Esophagus (tissue), 2 donors: Measurements from ENCODE around the gene C1GALT1C1L. TPM values are rescaled to one million over a fixed set of nuclear protein-coding genes. Genes with fewer than 3 reads are reported as not detected.
"Not testable (repeated sequence)": the region's sequence is repeated elsewhere in the genome, so short reads cannot be mapped to it uniquely, and the experiment has no call there.

Experiments
- H3K27ac ChIP-seq, 2 donors: one replicate each; pipeline ENCODE4 v1.5.1; 2013; ENCODE audit warnings: low read depth in 2 of 2, mild to moderate bottlenecking in 2 of 2, inconsistent platforms in 1 of 2, low read length in 1 of 2, moderate library complexity in 1 of 2
- H3K27me3 ChIP-seq, 2 donors: one replicate each; pipeline ENCODE4 v1.6.1; 2013; ENCODE audit warnings: low read length in 2 of 2, control low read depth in 1 of 2, mild to moderate bottlenecking in 1 of 2; ENCODE audit not compliant: insufficient read depth in 2 of 2, control insufficient read depth in 1 of 2
- H3K36me3 ChIP-seq, 2 donors: one replicate each; pipeline ENCODE4 v1.6.1; 2013; ENCODE audit warnings: low read length in 1 of 2; ENCODE audit not compliant: control insufficient read depth in 2 of 2, insufficient read depth in 2 of 2
- H3K4me1 ChIP-seq, 2 donors: one replicate each; pipeline ENCODE4 v1.6.1; 2013; ENCODE audit warnings: low read length in 1 of 2; ENCODE audit not compliant: control insufficient read depth in 2 of 2, insufficient read depth in 2 of 2
- H3K4me3 ChIP-seq, 2 donors: one replicate each; pipeline ENCODE4 v1.5.1; 2013; ENCODE audit warnings: low read length in 2 of 2, mild to moderate bottlenecking in 2 of 2, low read depth in 1 of 2, moderate library complexity in 1 of 2
- H3K9me3 ChIP-seq, 2 donors: one replicate each; pipeline ENCODE4 v1.6.1; 2013; ENCODE audit warnings: mild to moderate bottlenecking in 2 of 2, low read depth in 1 of 2, low read length in 1 of 2, moderate library complexity in 1 of 2; ENCODE audit not compliant: control insufficient read depth in 2 of 2, insufficient read depth in 1 of 2
- WGBS, 2 donors: extraction: QIAGEN DNeasy Blood & Tissue Kit; methylation state at CpG; one replicate each; pipeline ENCODE4 v1.1.7; 2013; 5-methylcytosine and 5-hydroxymethylcytosine counted together
- polyA plus RNA-seq, 2 donors: library from polyadenylated mRNA; stranded (reverse); fragments of 200-250 nt; gene quantifications; one replicate each; pipeline ENCODE4 v1.2.3, GENCODE V29; 2013
- donor health status: healthy with polysubstance abuse.
- donor health status: Bipolar disorder and iron deficiency.

Gene C1GALT1C1L
- polyA plus RNA-seq, 2 donors: 0.26 to 0.45 TPM

DNA sequence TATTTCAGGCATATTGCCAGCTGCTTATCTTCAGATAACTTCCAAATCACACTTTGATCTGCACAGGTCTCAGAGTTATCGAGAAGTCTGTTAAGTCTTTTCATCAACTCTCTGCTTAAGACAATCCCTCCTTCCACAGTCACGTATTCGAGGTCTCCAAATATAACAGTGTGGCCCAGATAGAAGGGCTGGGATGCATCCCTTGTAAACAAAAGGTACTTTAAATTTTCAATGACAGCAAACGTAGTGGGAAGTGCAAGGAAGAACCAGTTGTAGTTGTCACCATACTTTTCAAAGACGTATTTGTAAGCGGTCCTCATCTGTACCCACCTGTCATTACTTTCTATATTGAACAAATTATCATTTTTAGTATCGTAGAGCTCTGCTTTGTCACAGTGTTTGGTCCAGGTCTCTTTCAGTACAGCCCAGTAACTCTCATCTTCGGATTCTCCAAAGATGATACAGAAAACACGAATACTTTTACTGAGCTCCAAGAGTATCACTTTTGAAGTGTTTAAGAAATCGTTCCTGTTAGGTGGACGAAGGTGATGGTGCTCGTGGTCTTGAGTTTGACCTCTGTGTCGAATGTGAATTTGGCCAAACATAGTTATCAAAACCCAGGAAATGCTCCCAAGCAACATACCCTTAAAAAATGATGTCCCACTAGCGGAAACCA is 445 bp downstream of the C1GALT1C1L start:
- H3K27ac ChIP-seq: peak overlapping the region in 1 of 2 donors; percentile 8

GRCh38 chr2:43657241-43657640 is 19.0 kb downstream of the C1GALT1C1L start:
- Histone ChIP-seq H3K27ac (no peak overlapping the region), H3K9me3 (no peaks in the 10 kb centered on the region), H3K4me3 (no peak overlapping the region), H3K36me3 (no peaks in the 10 kb centered on the region), H3K27me3 (no peaks in the 10 kb centered on the region), H3K4me1 (no peaks in the 10 kb centered on the region)
- WGBS, 2 donors: 95 to 98% methylated on average over 3 of the region's 3 CpGs

More for the DNA sequence above, 445 bp downstream of the C1GALT1C1L start:
- Histone ChIP-seq H3K4me1 (no peaks in the 10 kb centered on the region), H3K9me3 (no peaks in the 10 kb centered on the region), H3K27me3 (no peaks in the 10 kb centered on the region), H3K4me3 (peak overlapping the region; percentile 38 to 57), H3K36me3 (no peaks in the 10 kb centered on the region)
- 51 to 56% methylated on average over 14 of the region's 14 CpGs for WGBS, 2 donors

DNA sequence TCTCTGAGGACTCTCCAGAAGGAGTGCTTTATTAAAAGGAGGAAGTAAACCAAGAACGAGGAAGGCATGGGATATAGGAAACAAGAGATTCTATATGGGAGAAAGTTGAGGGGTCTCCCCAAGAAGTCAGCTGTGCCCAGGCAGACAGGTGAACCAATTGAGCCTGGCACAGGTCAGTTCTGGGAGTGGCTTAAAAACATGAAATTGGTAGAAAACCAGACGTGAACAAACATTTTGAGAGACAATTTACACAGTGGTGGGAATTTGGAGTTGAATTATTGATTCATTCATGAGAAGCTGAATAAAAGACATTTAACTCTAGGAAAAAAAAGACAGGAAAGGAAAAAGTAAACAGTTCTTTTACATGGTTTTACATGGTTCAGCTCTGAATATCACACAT is 22.7 kb downstream of the C1GALT1C1L start:
- H3K27me3 ChIP-seq: no peaks in the 10 kb centered on the region
- H3K4me1 ChIP-seq: no peaks in the 10 kb centered on the region
- no peak overlapping the region for H3K27ac ChIP-seq
- H3K4me3 ChIP-seq: no peak overlapping the region
- 67 to 81% methylated on average over 2 of the region's 2 CpGs for WGBS, 2 donors
- no peaks in the 10 kb centered on the region for H3K9me3 ChIP-seq
- H3K36me3 ChIP-seq: no peaks in the 10 kb centered on the region

DNA sequence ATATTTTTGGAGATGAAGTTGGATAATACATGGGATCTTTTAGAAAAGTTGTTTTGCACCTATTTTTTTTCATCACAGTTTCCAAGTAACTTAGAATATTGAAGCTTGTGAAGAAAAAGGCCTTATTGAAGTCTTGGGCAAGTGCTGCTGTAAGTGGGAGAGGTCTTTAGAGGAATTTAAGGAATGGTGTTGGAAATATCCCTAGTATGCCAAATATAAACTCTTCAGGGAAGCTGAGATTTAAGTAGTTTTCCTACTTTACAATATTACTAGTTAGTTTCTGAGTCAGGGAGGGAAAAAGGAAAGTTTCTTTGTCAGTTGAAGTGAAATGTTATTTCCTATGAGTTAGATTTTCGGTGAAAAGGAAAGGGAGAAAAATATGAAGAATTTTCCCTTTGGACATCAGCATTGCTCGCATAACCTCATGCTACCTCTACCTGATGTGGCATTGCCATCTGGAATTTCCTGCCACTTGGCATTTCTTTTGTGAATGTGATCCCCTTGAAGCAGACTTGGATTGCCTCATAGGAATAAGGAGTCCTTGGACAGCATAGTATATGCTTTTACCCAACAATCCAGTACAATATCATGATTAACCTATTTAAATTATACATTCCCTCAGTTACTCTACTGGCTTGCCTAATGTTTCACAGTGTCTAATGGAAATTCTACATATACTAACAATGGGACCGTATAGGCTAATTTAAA is 27.1 kb downstream of the C1GALT1C1L start:
- Histone ChIP-seq H3K4me1 (no peaks in the 10 kb centered on the region), H3K4me3 (no peak overlapping the region), H3K9me3 (no peaks in the 10 kb centered on the region), H3K36me3 (no peaks in the 10 kb centered on the region), H3K27ac (no peak overlapping the region), H3K27me3 (no peaks in the 10 kb centered on the region)
- WGBS, 2 donors: 71 to 78% methylated on average over 3 of the region's 3 CpGs

GRCh38 chr2:43643680-43644079 is 32.5 kb downstream of the C1GALT1C1L start:
- no peaks in the 10 kb centered on the region for H3K27me3 ChIP-seq
- H3K36me3 ChIP-seq: no peaks in the 10 kb centered on the region
- H3K9me3 ChIP-seq: no peaks in the 10 kb centered on the region
- H3K27ac ChIP-seq: no peak overlapping the region
- no peaks in the 10 kb centered on the region for H3K4me1 ChIP-seq
- WGBS, 2 donors: 99 to 100% methylated on average over 1 of the region's 1 CpG
- no peak overlapping the region for H3K4me3 ChIP-seq

- Histone ChIP-seq H3K27me3 (no peaks in the 10 kb centered on the region), H3K27ac (no peak overlapping the region), H3K4me3 (no peak overlapping the region), H3K36me3 (no peaks in the 10 kb centered on the region), H3K4me1 (no peaks in the 10 kb centered on the region), H3K9me3 (no peaks in the 10 kb centered on the region)
- 49 to 50% methylated on average over 2 of the region's 2 CpGs for WGBS, 2 donors
Measured at GRCh38 chr2:43642363-43642762, 33.9 kb downstream of the C1GALT1C1L start.

DNA sequence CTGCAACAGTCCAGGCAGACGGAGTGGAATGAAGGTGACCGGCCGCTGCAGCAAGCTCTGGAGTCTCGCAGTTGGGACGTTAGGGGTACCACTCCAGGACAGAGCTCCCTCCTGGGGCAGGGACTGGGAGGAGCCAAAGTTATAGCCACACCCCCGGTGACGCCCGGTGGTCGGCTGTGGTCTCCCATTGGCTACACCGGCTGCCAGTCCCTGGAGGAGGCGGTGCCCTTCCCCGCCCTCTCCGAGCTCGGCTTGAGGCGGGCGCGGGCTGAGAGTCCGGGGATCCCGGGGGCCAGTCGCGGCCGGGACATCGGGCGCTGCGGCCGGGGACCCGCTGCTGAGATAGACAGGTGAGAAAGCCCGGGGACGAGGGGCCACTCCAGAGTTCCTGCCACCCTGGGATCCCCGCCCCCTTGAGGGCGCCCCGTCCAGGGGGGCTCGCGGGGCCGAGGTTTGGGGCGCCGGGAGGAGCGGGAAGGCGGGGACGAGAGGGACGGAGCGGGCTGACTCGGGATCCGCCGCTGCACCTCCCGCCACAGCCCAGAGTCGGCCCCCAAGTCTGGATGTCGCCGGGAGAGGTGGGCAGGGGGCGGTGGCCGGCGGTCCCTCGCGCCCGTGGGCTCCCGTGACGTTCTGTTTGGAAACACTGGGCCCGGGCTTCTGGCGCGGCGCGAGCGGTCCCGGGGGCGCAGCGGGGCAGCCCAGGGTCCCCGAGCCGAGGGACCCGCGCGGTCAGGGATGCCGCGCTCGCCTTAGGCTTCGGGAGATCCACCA is 39.0 kb downstream of the C1GALT1C1L start, which contains the start of gene PLEKHH2:
TSS of gene PLEKHH2 (plus strand) at position 231 of the 774 bp plus-strand sequence. CDS start 7,414 bp downstream, outside the sequence.
- Histone ChIP-seq H3K4me3 (peak within 1 kb of the TSS; percentile 64 to 88), H3K9me3 (no peaks in the 10 kb centered on the region), H3K4me1 (peaks cover 0 to 6% of the 10 kb centered on the region in 2 donors), H3K36me3 (no peaks in the 10 kb centered on the region), H3K27ac (peak within 1 kb of the TSS; percentile 65 to 74), H3K27me3 (no peaks in the 10 kb centered on the region)
- WGBS, 2 donors: 1% methylated on average over 67 to 75 of the region's 75 CpGs

DNA sequence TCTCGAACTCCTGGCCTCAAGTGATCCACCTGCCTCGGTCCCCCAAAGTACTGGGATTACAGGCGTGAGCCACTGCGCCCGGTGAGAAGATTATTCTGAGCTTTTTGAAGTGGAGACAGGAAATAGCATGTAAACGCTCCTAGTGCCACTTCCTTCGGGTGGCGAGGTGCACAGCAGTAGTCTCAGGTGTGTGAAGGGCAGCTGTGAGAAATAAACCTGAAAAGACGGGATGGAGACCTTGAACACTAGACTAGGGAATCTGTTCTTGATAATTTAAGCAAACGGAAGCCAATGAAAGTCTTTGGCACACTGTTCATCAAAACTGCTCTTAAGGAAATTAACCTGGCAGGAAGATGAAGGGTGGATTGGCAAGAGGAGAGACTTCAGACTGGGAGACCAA is 39.6 kb downstream of the C1GALT1C1L start:
- Histone ChIP-seq H3K27ac (no peak overlapping the region), H3K27me3 (no peaks in the 10 kb centered on the region), H3K4me3 (peak overlapping the region; percentile 64 to 88), H3K4me1 (peaks cover 0 to 6% of the 10 kb centered on the region in 2 donors), H3K36me3 (no peaks in the 10 kb centered on the region), H3K9me3 (no peaks in the 10 kb centered on the region)
- WGBS, 2 donors: 19% methylated on average over 10 of the region's 10 CpGs

- not testable (repeated sequence) for H3K27me3 ChIP-seq, H3K9me3 ChIP-seq, H3K27ac ChIP-seq, H3K36me3 ChIP-seq, H3K4me1 ChIP-seq, H3K4me3 ChIP-seq
- WGBS, 2 donors: 94 to 95% methylated on average over 12 of the region's 12 CpGs
Measured at GRCh38 chr2:43636153-43636552, 40.1 kb downstream of the C1GALT1C1L start.
